ENCODE results near the gene NKX1-1. TPM values are rescaled to one million over a fixed set of nuclear protein-coding genes. Genes with fewer than 3 reads are reported as not detected.

The NKX1-1 gene
- polyA plus RNA-seq (2013) = not detected

DNA sequence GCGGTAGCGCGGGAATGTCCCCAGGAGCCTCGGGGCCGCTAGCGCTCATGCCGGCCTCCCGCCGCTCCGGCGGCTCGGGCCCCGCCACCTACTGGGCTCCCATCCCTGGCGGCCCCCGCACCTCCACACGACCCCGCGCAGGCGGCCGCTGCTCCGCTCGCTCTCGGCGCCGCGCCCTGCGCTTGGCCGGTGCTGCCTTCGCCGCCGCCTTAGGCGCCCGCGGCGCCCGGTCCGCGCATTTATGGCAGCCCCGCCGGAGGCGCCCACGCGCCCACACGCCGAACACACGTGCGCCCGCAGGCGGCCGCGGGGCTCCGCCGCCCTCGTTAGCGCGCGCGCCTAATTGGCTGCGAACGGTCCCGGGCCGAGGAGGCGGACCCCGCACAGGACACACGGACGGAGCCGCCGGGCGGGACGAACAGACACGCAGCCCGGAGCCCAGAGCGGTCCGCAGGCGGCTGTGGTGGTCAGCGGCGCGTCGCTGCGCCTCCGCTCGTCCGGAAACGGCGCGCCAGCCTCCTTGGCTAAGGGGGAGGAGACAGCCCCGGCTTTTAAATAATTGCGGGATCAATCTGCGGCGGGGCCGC is at the start of gene NKX1-1:
TSS of gene NKX1-1 (minus strand) at position 49 of the 587 bp plus-strand sequence. CDS start at position 49, 0 bp downstream.
- ChIA-PET POLR2A (no interaction called here), CTCF (no interaction called here)
- WGBS (ENCODE audit: insufficient coverage) = 5% methylated on average over 83 of the region's 91 CpGs
- peaks cover 0 to 34% (median 9%) of the 10 kb centered on the region in 4 experiments for H3K4me1 ChIP-seq (ENCODE audit: control extremely low read depth in 1 of 4, control insufficient read depth in 4 of 4, insufficient read depth in 4 of 4, low read length in 3 of 4)
- peaks cover 0 to 99% (median 38%) of the 10 kb centered on the region in 5 experiments for H3K27me3 ChIP-seq (replicated peaks in 2 of 5; ENCODE audit: control insufficient read depth in 4 of 5, insufficient read depth in 5 of 5, low read length in 4 of 5)
- DNase-seq = no peak
- H3K36me3 ChIP-seq (ENCODE audit: control insufficient read depth in 4 of 4, insufficient read depth in 4 of 4, low read length in 3 of 4) = no peaks in the 10 kb centered on the region
- H3K4me3 ChIP-seq (ENCODE audit: control insufficient read depth in 1 of 7, extremely low read depth in 1 of 7, insufficient read depth in 4 of 7, low read depth in 2 of 7, low read length in 6 of 7) = no peak within 1 kb of the TSS
- H3K27ac ChIP-seq (ENCODE audit: insufficient read depth in 1 of 2, low read depth in 1 of 2, low read length in 2 of 2, poor library complexity in 1 of 2, severe bottlenecking in 2 of 2) = no peak within 1 kb of the TSS
- H3K9me3 ChIP-seq (ENCODE audit: control extremely low read depth in 1 of 5, control insufficient read depth in 4 of 5, insufficient read depth in 2 of 5, low read depth in 1 of 5, low read length in 4 of 5) = peaks cover 0 to 12% (median 0%) of the 10 kb centered on the region in 5 experiments

DNA sequence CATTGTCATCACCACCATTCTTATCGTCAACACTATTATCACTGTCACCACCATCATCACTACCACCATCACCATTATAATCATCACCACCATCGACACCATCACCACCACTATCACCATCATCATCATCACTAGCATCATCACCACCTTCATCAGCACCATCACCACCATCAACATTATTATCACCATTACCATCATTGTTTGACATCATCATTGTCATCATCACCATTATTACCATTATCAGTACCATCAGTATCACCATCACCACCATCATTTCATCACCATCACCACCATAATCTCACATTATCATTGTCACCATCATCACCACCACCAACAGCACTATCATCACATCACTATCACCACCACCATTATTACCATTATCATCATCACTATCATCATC is 47.5 kb upstream of the NKX1-1 start:
- H3K9me3 ChIP-seq (ENCODE audit: control extremely low read depth in 1 of 5, control insufficient read depth in 4 of 5, insufficient read depth in 2 of 5, low read depth in 1 of 5, low read length in 4 of 5) = peaks cover 0 to 24% (median 4%) of the 10 kb centered on the region in 5 experiments
- no peak overlapping the region for H3K27ac ChIP-seq (ENCODE audit: insufficient read depth in 1 of 2, low read depth in 1 of 2, low read length in 2 of 2, poor library complexity in 1 of 2, severe bottlenecking in 2 of 2)
- H3K4me3 ChIP-seq (ENCODE audit: control insufficient read depth in 1 of 7, extremely low read depth in 1 of 7, insufficient read depth in 4 of 7, low read depth in 2 of 7, low read length in 6 of 7) = no peak overlapping the region
- H3K27me3 ChIP-seq (replicated peaks in 2 of 5; ENCODE audit: control insufficient read depth in 4 of 5, insufficient read depth in 5 of 5, low read length in 4 of 5) = peaks cover 0 to 42% (median 4%) of the 10 kb centered on the region in 5 experiments
- DNase-seq = no peak
- POLR2A ChIA-PET = no interaction called here
- CTCF ChIA-PET = no interaction called here
- WGBS (ENCODE audit: insufficient coverage) = 100% methylated on average over 2 of the region's 2 CpGs
- H3K36me3 ChIP-seq (ENCODE audit: control insufficient read depth in 4 of 4, insufficient read depth in 4 of 4, low read length in 3 of 4) = no peaks in the 10 kb centered on the region
- no peaks in the 10 kb centered on the region for H3K4me1 ChIP-seq (ENCODE audit: control extremely low read depth in 1 of 4, control insufficient read depth in 4 of 4, insufficient read depth in 4 of 4, low read length in 3 of 4)

DNA sequence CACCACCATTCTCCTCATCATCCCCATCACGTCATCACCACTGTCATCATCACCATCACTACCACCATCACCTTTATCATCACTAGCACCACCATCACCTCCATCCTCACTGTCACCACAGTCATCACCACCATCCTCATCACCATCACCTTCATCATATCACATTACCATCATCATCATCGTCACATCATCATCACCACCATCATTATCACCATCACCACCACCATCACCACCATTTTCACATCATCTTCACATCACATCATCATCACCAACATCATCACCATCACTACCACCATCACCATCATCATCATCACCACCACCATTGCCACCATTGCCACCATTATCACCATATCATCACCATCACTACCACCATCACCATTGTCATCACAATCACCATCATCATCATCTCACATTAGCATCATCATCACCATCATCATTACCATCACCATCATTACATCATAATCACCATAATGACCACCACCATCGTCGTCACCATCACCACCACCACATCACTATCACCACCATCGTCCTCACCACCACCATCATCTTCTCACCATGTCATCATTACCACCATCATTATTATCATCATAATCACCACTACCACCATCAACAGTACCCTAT is 46.3 kb upstream of the NKX1-1 start:
- ChIA-PET CTCF (no interaction called here), POLR2A (no interaction called here)
- no peak overlapping the region for H3K27ac ChIP-seq (ENCODE audit: insufficient read depth in 1 of 2, low read depth in 1 of 2, low read length in 2 of 2, poor library complexity in 1 of 2, severe bottlenecking in 2 of 2)
- H3K36me3 ChIP-seq (ENCODE audit: control insufficient read depth in 4 of 4, insufficient read depth in 4 of 4, low read length in 3 of 4) = no peaks in the 10 kb centered on the region
- no peaks in the 10 kb centered on the region for H3K4me1 ChIP-seq (ENCODE audit: control extremely low read depth in 1 of 4, control insufficient read depth in 4 of 4, insufficient read depth in 4 of 4, low read length in 3 of 4)
- no peak overlapping the region for H3K4me3 ChIP-seq (ENCODE audit: control insufficient read depth in 1 of 7, extremely low read depth in 1 of 7, insufficient read depth in 4 of 7, low read depth in 2 of 7, low read length in 6 of 7)
- no peak for DNase-seq
- WGBS (ENCODE audit: insufficient coverage) = 75% methylated on average over 5 of the region's 5 CpGs
- peaks cover 0 to 38% (median 2%) of the 10 kb centered on the region in 5 experiments for H3K27me3 ChIP-seq (replicated peaks in 2 of 5; ENCODE audit: control insufficient read depth in 4 of 5, insufficient read depth in 5 of 5, low read length in 4 of 5)
- peaks cover 0 to 23% (median 4%) of the 10 kb centered on the region in 5 experiments for H3K9me3 ChIP-seq (ENCODE audit: control extremely low read depth in 1 of 5, control insufficient read depth in 4 of 5, insufficient read depth in 2 of 5, low read depth in 1 of 5, low read length in 4 of 5)

DNA sequence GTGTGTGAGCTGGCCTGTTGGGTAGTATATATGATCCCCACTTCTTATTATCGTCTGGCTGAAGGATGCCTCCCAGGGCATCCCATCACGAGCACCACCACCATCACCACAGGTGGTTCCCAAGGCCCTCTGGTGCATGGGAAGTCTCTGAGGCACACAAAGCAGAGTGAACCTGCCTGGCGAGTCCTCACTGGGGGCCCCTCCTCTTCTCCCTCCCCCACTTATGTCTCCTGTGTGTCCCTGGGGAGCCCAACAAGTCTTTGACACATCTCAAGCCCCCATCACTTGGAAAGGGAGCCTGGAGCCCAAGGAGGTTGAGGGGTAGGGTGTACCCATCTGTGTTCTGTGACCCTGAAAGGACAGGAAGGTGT is 45.5 kb upstream of the NKX1-1 start:
- 83% methylated on average over 2 of the region's 3 CpGs for WGBS (ENCODE audit: insufficient coverage)
- H3K9me3 ChIP-seq (ENCODE audit: control extremely low read depth in 1 of 5, control insufficient read depth in 4 of 5, insufficient read depth in 2 of 5, low read depth in 1 of 5, low read length in 4 of 5) = peaks cover 0 to 21% (median 4%) of the 10 kb centered on the region in 5 experiments
- no peaks in the 10 kb centered on the region for H3K36me3 ChIP-seq (ENCODE audit: control insufficient read depth in 4 of 4, insufficient read depth in 4 of 4, low read length in 3 of 4)
- H3K27ac ChIP-seq (ENCODE audit: insufficient read depth in 1 of 2, low read depth in 1 of 2, low read length in 2 of 2, poor library complexity in 1 of 2, severe bottlenecking in 2 of 2) = no peak overlapping the region
- H3K4me3 ChIP-seq (ENCODE audit: control insufficient read depth in 1 of 7, extremely low read depth in 1 of 7, insufficient read depth in 4 of 7, low read depth in 2 of 7, low read length in 6 of 7) = no peak overlapping the region
- peaks cover 0 to 33% (median 2%) of the 10 kb centered on the region in 5 experiments for H3K27me3 ChIP-seq (replicated peaks in 2 of 5; ENCODE audit: control insufficient read depth in 4 of 5, insufficient read depth in 5 of 5, low read length in 4 of 5)
- ChIA-PET CTCF (interaction anchor here (0.6 kb wide), 1 partner anchor 806 kb away, joined by 3 read pairs; no protein-coding TSS in a partner anchor), POLR2A (no interaction called here)
- DNase-seq = no peak
- no peaks in the 10 kb centered on the region for H3K4me1 ChIP-seq (ENCODE audit: control extremely low read depth in 1 of 4, control insufficient read depth in 4 of 4, insufficient read depth in 4 of 4, low read length in 3 of 4)

DNA sequence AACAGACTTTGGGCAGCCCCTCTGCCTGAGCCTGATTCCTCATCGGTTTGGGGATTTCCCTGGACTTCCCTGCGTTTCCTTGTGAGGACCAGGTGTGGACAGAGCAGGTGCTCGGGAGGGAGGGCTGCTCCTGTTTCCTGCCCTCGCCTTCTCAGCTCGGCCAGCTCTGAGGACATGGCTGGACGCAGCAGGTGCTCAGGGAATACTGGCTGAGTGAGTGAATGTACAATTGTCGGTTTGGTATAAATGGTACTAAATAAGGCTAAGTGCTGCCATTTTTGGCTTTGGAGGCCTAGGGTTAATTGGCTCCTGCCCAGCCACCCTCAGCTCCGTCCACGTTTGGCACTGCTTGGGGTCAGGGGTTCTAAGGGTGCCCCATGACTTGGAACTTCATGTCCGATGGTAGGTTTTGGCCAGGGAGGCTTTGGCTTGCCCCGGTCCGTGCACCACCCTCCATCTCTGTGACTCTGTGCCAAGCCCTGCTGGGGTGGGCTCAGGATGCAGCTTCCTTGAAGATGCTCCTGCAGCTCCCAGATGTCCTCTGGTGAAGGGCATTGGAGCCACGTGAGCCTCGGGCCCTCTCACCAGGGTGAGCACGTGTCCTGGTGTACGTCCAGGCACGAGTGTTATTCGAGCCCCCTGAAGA is 45.0 kb upstream of the NKX1-1 start:
- Histone ChIP-seq H3K36me3 (ENCODE audit: control insufficient read depth in 4 of 4, insufficient read depth in 4 of 4, low read length in 3 of 4) (no peaks in the 10 kb centered on the region), H3K27me3 (replicated peaks in 2 of 5; ENCODE audit: control insufficient read depth in 4 of 5, insufficient read depth in 5 of 5, low read length in 4 of 5) (peaks cover 0 to 28% (median 2%) of the 10 kb centered on the region in 5 experiments), H3K4me3 (ENCODE audit: control insufficient read depth in 1 of 7, extremely low read depth in 1 of 7, insufficient read depth in 4 of 7, low read depth in 2 of 7, low read length in 6 of 7) (no peak overlapping the region), H3K9me3 (ENCODE audit: control extremely low read depth in 1 of 5, control insufficient read depth in 4 of 5, insufficient read depth in 2 of 5, low read depth in 1 of 5, low read length in 4 of 5) (peaks cover 0 to 21% (median 4%) of the 10 kb centered on the region in 5 experiments), H3K27ac (ENCODE audit: insufficient read depth in 1 of 2, low read depth in 1 of 2, low read length in 2 of 2, poor library complexity in 1 of 2, severe bottlenecking in 2 of 2) (no peak overlapping the region), H3K4me1 (ENCODE audit: control extremely low read depth in 1 of 4, control insufficient read depth in 4 of 4, insufficient read depth in 4 of 4, low read length in 3 of 4) (no peaks in the 10 kb centered on the region)
- WGBS (ENCODE audit: insufficient coverage) = 89% methylated on average over 16 of the region's 18 CpGs
- POLR2A ChIA-PET = no interaction called here
- CTCF ChIA-PET = interaction anchor here (0.6 kb wide), 1 partner anchor 805 kb away, joined by 3 read pairs; no protein-coding TSS in a partner anchor
- DNase-seq = no peak

GRCh38 chr4:1449833-1450741 is 43.8 kb upstream of the NKX1-1 start:
- H3K4me1 ChIP-seq (ENCODE audit: control extremely low read depth in 1 of 4, control insufficient read depth in 4 of 4, insufficient read depth in 4 of 4, low read length in 3 of 4) = no peaks in the 10 kb centered on the region
- ChIA-PET CTCF (no interaction called here), POLR2A (no interaction called here)
- peaks cover 0 to 18% (median 4%) of the 10 kb centered on the region in 5 experiments for H3K9me3 ChIP-seq (ENCODE audit: control extremely low read depth in 1 of 5, control insufficient read depth in 4 of 5, insufficient read depth in 2 of 5, low read depth in 1 of 5, low read length in 4 of 5)
- WGBS (ENCODE audit: insufficient coverage) = 90% methylated on average over 23 of the region's 32 CpGs
- H3K27me3 ChIP-seq (replicated peaks in 2 of 5; ENCODE audit: control insufficient read depth in 4 of 5, insufficient read depth in 5 of 5, low read length in 4 of 5) = peaks cover 0 to 34% (median 2%) of the 10 kb centered on the region in 5 experiments
- H3K4me3 ChIP-seq (ENCODE audit: control insufficient read depth in 1 of 7, extremely low read depth in 1 of 7, insufficient read depth in 4 of 7, low read depth in 2 of 7, low read length in 6 of 7) = no peak overlapping the region
- no peak for DNase-seq
- H3K27ac ChIP-seq (ENCODE audit: insufficient read depth in 1 of 2, low read depth in 1 of 2, low read length in 2 of 2, poor library complexity in 1 of 2, severe bottlenecking in 2 of 2) = no peak overlapping the region
- no peaks in the 10 kb centered on the region for H3K36me3 ChIP-seq (ENCODE audit: control insufficient read depth in 4 of 4, insufficient read depth in 4 of 4, low read length in 3 of 4)

Data from common myeloid progenitor, CD34-positive (primary cell).